H9 (cell line): ENCODE data around the gene IL20. TPM values are rescaled to one million over a fixed set of nuclear protein-coding genes. Genes with fewer than 3 reads are reported as not detected.

Experiments
- DNase-seq: peaks from one replicate; pipeline ENCODE4 v3.0.0-alpha.2; 2017
- H2AFZ ChIP-seq: one replicate; pipeline ENCODE4 v1.6.1; 2013; ENCODE audit warnings: mild to moderate bottlenecking, low read length, control low read depth, moderate library complexity
- H2AK5ac ChIP-seq: 2 replicates; pipeline ENCODE4 v1.6.1; 2013; ENCODE audit warnings: low read length, control low read depth, mixed read lengths; ENCODE audit not compliant: insufficient read length
- H2BK120ac ChIP-seq: one replicate; pipeline ENCODE4 v1.6.1; 2013; ENCODE audit warnings: low read depth, mild to moderate bottlenecking, low read length, control low read depth, inconsistent platforms; ENCODE audit not compliant: poor library complexity, severe bottlenecking
- H2BK12ac ChIP-seq: 2 replicates; pipeline ENCODE4 v1.6.1; 2013; ENCODE audit warnings: low read length, control low read depth, mixed read lengths, low read depth; ENCODE audit not compliant: insufficient read length
- H2BK15ac ChIP-seq: 2 replicates; pipeline ENCODE4 v1.6.1; 2013; ENCODE audit warnings: low read depth, low read length, control low read depth
- H2BK20ac ChIP-seq: one replicate; pipeline ENCODE4 v1.6.1; 2013; ENCODE audit warnings: low read depth, mild to moderate bottlenecking, low read length, control low read depth, inconsistent platforms; ENCODE audit not compliant: poor library complexity, severe bottlenecking
- H2BK5ac ChIP-seq: 2 replicates; pipeline ENCODE4 v1.6.1; 2013; ENCODE audit warnings: low read length, control low read depth, mixed read lengths; ENCODE audit not compliant: insufficient read length
- H3K14ac ChIP-seq: 2 replicates; pipeline ENCODE4 v1.6.1; 2013; ENCODE audit warnings: low read length, control low read depth; ENCODE audit not compliant: insufficient read depth
- H3K18ac ChIP-seq: 2 replicates; pipeline ENCODE4 v1.6.1; 2013; ENCODE audit warnings: low read depth, mild to moderate bottlenecking, mixed read lengths, low read length, control low read depth; ENCODE audit not compliant: insufficient read length
- H3K23ac ChIP-seq: 2 replicates; pipeline ENCODE4 v1.6.1; 2013; ENCODE audit warnings: low read length, control low read depth, mixed read lengths, low read depth; ENCODE audit not compliant: insufficient read length
- H3K23me2 ChIP-seq: 2 replicates; pipeline ENCODE4 v1.6.1; 2013; ENCODE audit warnings: low read depth, mild to moderate bottlenecking, mixed read lengths, low read length, control low read depth; ENCODE audit not compliant: insufficient read length, poor library complexity, severe bottlenecking
- H3K27ac ChIP-seq: 2 replicates; pipeline ENCODE4 v1.5.1; 2013; ENCODE audit warnings: low read length, control low read depth, mixed read lengths, low read depth; ENCODE audit not compliant: insufficient read length
- H3K27me3 ChIP-seq: 2 replicates; pipeline ENCODE4 v1.6.1; 2013; ENCODE audit warnings: low read length, control low read depth, inconsistent platforms; ENCODE audit not compliant: insufficient read depth
- H3K4ac ChIP-seq: 2 replicates; pipeline ENCODE4 v1.6.1; 2013; ENCODE audit warnings: low read depth, mild to moderate bottlenecking, control low read depth, inconsistent platforms, low read length, moderate library complexity
- H3K4me1 ChIP-seq: 2 replicates; pipeline ENCODE4 v1.6.1; 2013; ENCODE audit warnings: low read length, control low read depth, inconsistent platforms; ENCODE audit not compliant: insufficient read depth
- H3K4me2 ChIP-seq: 2 replicates; pipeline ENCODE4 v1.6.1; 2013; ENCODE audit warnings: low read length, control low read depth, mixed read lengths; ENCODE audit not compliant: insufficient read length, insufficient read depth
- H3K56ac ChIP-seq: 2 replicates; pipeline ENCODE4 v1.6.1; 2013; ENCODE audit warnings: low read depth, mild to moderate bottlenecking, mixed read lengths, low read length, control low read depth; ENCODE audit not compliant: insufficient read length
- H3K79me1 ChIP-seq: 2 replicates; pipeline ENCODE4 v1.6.1; 2013; ENCODE audit warnings: low read depth, mild to moderate bottlenecking, moderate library complexity, low read length, control low read depth, inconsistent platforms; ENCODE audit not compliant: insufficient read depth, poor library complexity, severe bottlenecking
- H3K79me2 ChIP-seq: 2 replicates; pipeline ENCODE4 v1.6.1; 2013; ENCODE audit warnings: low read length, control low read depth, inconsistent platforms; ENCODE audit not compliant: insufficient read depth
- H3K9ac ChIP-seq: 2 replicates; pipeline ENCODE4 v1.6.1; 2013; ENCODE audit warnings: low read length, control low read depth, mixed read lengths; ENCODE audit not compliant: insufficient read length; ENCODE audit errors: extremely low read depth
- H3K9me3 ChIP-seq: one replicate; pipeline ENCODE4 v1.6.1; 2013; ENCODE audit warnings: low read depth, low read length, inconsistent platforms; ENCODE audit not compliant: control insufficient read depth
- H3T11ph ChIP-seq: one replicate; pipeline ENCODE4 v1.6.1; 2013; ENCODE audit warnings: mild to moderate bottlenecking, low read length, control low read depth, inconsistent platforms
- H4K20me1 ChIP-seq: one replicate; pipeline ENCODE4 v1.6.1; 2013; ENCODE audit not compliant: control insufficient read depth, insufficient read length, insufficient read depth
- H4K5ac ChIP-seq: 2 replicates; pipeline ENCODE4 v1.6.1; 2013; ENCODE audit warnings: low read depth, mild to moderate bottlenecking, mixed read lengths, low read length, control low read depth; ENCODE audit not compliant: insufficient read length
- H4K8ac ChIP-seq: replicated peaks from 2 replicates; pipeline ENCODE4 v1.6.1; 2013; ENCODE audit warnings: low read length, control low read depth, mixed read lengths, low read depth; ENCODE audit not compliant: insufficient read length
- H4K91ac ChIP-seq: 2 replicates; pipeline ENCODE4 v1.6.1; 2013; ENCODE audit warnings: low read depth, mild to moderate bottlenecking, moderate library complexity, mixed read lengths, low read length, control low read depth; ENCODE audit not compliant: insufficient read length
- H3K27ac Mint-ChIP-seq, 3 experiments: 2 replicates in 2 of 3; 3 replicates in 1 of 3; pipeline ENCODE4 v1.8.0; 2020 to 2021; ENCODE audit warnings: mixed read lengths in 3 of 3, mild to moderate bottlenecking in 1 of 3, moderate library complexity in 1 of 3
- H3K27me3 Mint-ChIP-seq: 2 replicates; pipeline ENCODE4 v1.8.0; 2021; ENCODE audit warnings: low read depth, mild to moderate bottlenecking, moderate library complexity, mixed read lengths
- H3K36me3 Mint-ChIP-seq, 3 experiments: 2 replicates in 2 of 3; 3 replicates in 1 of 3; pipeline ENCODE4 v1.8.0; 2020 to 2021; ENCODE audit warnings: low read depth in 3 of 3, mixed read lengths in 3 of 3; ENCODE audit not compliant: insufficient read depth in 1 of 3
- H3K4me1 Mint-ChIP-seq, 2 experiments: 2 replicates each; pipeline ENCODE4 v1.8.0; 2020; ENCODE audit warnings: mixed read lengths in 2 of 2
- H3K4me3 Mint-ChIP-seq, 2 experiments: 2 replicates in 1 of 2; 3 replicates in 1 of 2; pipeline ENCODE4 v1.8.0; 2020 to 2021; ENCODE audit warnings: mild to moderate bottlenecking in 2 of 2, mixed read lengths in 2 of 2, moderate library complexity in 1 of 2
- H3K9me3 Mint-ChIP-seq, 2 experiments: 2 replicates in 1 of 2; 3 replicates in 1 of 2; pipeline ENCODE4 v1.8.0; 2020; ENCODE audit warnings: mild to moderate bottlenecking in 2 of 2, mixed read lengths in 2 of 2, moderate library complexity in 1 of 2
- CTCF ChIP-seq: fragments of 200-600 bp; sonication (generic); conservative IDR thresholded peaks from 3 replicates; pipeline ENCODE4 v1.8.0; 2021; ENCODE audit warnings: antibody characterized with exemption, mild to moderate bottlenecking
- WGBS: extraction: QIAGEN DNeasy Blood & Tissue Kit; methylation state at CpG from one replicate; pipeline ENCODE4 v1.1.7; 2013; ENCODE audit warnings: missing lambda C conversion rate, low lambda C conversion rate, mixed read lengths; ENCODE audit not compliant: insufficient read length; ENCODE audit errors: extremely low coverage; 5-methylcytosine and 5-hydroxymethylcytosine counted together
- total RNA-seq: library from RNA; stranded (reverse); gene quantifications from 2 replicates; pipeline ENCODE4 v1.2.1, GENCODE V29; 2021

IL20 gene
- total RNA-seq, 1 experiment from 2014 or later = not detected

DNA sequence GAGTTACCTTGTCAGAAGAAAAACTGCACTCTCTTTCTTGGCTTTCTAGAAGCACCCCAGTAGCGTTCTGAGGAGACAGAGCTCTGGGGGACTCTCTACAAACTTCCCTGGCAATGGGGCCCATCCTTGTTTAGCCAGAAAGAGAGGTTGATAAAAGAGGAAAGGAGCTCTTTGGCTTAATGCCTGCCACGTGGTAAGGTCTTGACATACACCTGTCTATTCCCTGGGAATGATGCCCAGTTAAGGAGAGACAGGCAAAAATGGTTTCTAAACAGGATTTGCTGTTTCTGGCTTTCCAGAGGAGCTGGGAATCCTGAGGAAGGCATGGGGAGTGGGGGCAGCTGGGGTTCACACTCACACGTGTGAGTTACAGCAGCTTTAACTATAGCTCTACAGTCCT lies 30.2 kb upstream of the IL20 start:
- Mint-ChIP-seq H3K4me3 (no peak overlapping the region), H3K36me3 (no peaks in the 10 kb centered on the region), H3K4me1 (no peaks in the 10 kb centered on the region), H3K27me3 (peaks cover 4% of the 10 kb centered on the region), H3K27ac (no peak overlapping the region; a peak in 1 of 7 replicates), H3K9me3 (no peaks in the 10 kb centered on the region)
- Histone ChIP-seq H3K56ac (no peak overlapping the region), H3K18ac (no peak overlapping the region), H4K5ac (no peak overlapping the region), H2AFZ (no peak overlapping the region), H3K4me2 (no peak overlapping the region), H3K4me1 (no peaks in the 10 kb centered on the region), H3K9ac (no peak overlapping the region), H3K27ac (no peak overlapping the region), H3K23me2 (no peaks in the 10 kb centered on the region), H3K4ac (no peak overlapping the region), H3T11ph (no peak overlapping the region), H2BK120ac (no peak overlapping the region), H4K20me1 (no peaks in the 10 kb centered on the region), H3K79me1 (no peaks in the 10 kb centered on the region), H3K9me3 (no peaks in the 10 kb centered on the region), H4K91ac (no peak overlapping the region), H2BK15ac (no peak overlapping the region), H3K23ac (no peak overlapping the region), H4K8ac (no peak overlapping the region), H2BK5ac (no peak overlapping the region), H3K14ac (no peak overlapping the region), H3K27me3 (no peaks in the 10 kb centered on the region), H2BK12ac (no peak overlapping the region), H3K79me2 (no peaks in the 10 kb centered on the region), H2BK20ac (no peak overlapping the region), H2AK5ac (no peak overlapping the region)
- DNase-seq = no peak
- WGBS = no CpG with 5 or more reads among the region's 3 CpGs
- no peak for TF ChIP-seq CTCF
